Measurements from ENCODE around the gene ORC5.

DNA sequence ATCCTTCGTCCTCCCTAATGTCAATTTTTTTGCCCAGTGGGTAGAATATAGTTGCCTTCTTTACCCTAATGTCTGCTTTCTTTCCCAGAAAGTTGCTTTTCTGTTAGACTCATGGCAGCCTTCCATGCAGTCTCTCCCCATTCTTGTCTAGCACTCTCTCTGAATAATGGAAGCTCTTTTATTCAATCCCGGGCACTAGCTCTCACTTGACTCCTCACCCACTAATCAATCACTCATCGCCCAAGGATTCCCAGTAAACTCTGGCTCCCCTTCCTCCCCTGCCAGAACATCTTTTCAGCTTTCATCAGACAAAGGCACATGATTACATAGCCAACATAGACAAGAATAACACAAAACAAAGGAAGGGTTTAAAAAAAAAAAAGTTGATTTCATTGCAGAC lies 118.2 kb downstream of the ORC5 start:
- TF ChIP-seq TAF1 (IDR thresholded peaks at IDR 0.05; ENCODE audit: low read depth, low read length) = no peak
- TF ChIP-seq POLR2AphosphoS5 (IDR thresholded peaks at IDR 0.05; ENCODE audit: low read depth, low read length) = no peak
